ENCODE data around the gene ITGB1BP2. TPM values are rescaled to one million over a fixed set of nuclear protein-coding genes. Genes with fewer than 3 reads are reported as not detected.

ITGB1BP2 gene
- total and polyA plus RNA-seq, 2 of the 13 experiments (the other 11 are each of a cell fraction or from before 2014, with no cell fraction given): 0.90 to 2.2 TPM

DNA sequence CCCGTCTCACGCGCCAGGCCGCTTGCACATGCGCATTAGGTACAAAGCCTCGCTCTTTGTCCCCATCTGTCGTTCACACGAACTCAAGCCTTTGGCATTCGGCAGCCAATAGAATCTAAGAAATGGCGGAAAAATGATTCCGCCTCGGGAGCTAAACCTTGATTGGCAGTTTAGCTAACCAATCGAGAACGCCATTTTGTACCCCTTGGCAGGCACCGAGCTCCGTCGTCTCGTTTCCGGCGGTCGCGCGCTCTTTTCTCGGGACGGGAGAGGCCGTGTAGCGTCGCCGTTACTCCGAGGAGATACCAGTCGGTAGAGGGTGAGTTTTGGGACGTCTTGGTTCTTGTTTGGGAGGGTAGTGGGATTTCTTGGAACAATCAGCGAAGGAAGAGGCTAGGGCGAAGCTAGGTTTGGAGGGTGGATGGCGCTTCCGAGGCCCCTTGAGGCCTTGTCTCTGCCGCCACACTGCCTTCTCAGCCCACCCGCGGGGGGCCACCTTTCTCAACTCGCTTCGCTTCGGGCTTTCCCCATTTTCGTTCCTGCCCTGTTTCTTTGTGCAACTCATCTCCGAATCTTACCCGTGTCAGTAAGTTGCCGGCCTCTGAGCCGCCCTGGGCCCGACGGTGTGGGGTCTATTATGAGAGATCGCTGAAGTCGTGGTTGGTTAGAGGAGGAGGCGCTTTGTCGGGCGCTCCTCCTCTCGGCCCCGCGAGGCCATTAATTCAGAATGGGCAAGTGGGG lies 18.0 kb upstream of the ITGB1BP2 start, which contains the start of gene NONO (continued):
- TF ChIP-seq HOXA5 (CRISPR knock-in tag; IDR thresholded peaks at IDR 0.05): peak; percentile 77; the same call in 1 of the 2 replicates
- no peak for TF ChIP-seq NFIC (IDR thresholded peaks at IDR 0.05; ENCODE audit: low read length)
- TF ChIP-seq ZNF746 (CRISPR knock-in tag; IDR thresholded peaks at IDR 0.05): no peak
- TF ChIP-seq, protein P1, sequence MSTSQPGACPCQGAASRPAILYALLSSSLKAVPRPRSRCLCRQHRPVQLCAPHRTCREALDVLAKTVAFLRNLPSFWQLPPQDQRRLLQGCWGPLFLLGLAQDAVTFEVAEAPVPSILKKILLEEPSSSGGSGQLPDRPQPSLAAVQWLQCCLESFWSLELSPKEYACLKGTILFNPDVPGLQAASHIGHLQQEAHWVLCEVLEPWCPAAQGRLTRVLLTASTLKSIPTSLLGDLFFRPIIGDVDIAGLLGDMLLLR (CRISPR knock-in tag; IDR thresholded peaks at IDR 0.05): no peak
- TF ChIP-seq, protein P2, sequence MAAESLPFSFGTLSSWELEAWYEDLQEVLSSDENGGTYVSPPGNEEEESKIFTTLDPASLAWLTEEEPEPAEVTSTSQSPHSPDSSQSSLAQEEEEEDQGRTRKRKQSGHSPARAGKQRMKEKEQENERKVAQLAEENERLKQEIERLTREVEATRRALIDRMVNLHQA (CRISPR knock-in tag; IDR thresholded peaks at IDR 0.05): no peak
- TF ChIP-seq, protein P3, sequence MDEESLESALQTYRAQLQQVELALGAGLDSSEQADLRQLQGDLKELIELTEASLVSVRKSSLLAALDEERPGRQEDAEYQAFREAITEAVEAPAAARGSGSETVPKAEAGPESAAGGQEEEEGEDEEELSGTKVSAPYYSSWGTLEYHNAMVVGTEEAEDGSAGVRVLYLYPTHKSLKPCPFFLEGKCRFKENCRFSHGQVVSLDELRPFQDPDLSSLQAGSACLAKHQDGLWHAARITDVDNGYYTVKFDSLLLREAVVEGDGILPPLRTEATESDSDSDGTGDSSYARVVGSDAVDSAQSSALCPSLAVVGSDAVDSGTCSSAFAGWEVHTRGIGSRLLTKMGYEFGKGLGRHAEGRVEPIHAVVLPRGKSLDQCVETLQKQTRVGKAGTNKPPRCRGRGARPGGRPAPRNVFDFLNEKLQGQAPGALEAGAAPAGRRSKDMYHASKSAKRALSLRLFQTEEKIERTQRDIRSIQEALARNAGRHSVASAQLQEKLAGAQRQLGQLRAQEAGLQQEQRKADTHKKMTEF (CRISPR knock-in tag; IDR thresholded peaks at IDR 0.05): peak; percentile 21; the same call in 1 of the 2 replicates
- TF ChIP-seq NRL (CRISPR knock-in tag; IDR thresholded peaks at IDR 0.05; ENCODE audit: borderline replicate concordance): no peak
- TF ChIP-seq RFXANK (CRISPR knock-in tag; IDR thresholded peaks at IDR 0.05): no peak
- no peak for TF ChIP-seq CHD4 (IDR thresholded peaks at IDR 0.05; ENCODE audit: borderline replicate concordance, low read length)
- no peak for TF ChIP-seq ZNF883 (CRISPR knock-in tag; IDR thresholded peaks at IDR 0.05; ENCODE audit: not compliant biosample characterization)
- TF ChIP-seq, protein P4, sequence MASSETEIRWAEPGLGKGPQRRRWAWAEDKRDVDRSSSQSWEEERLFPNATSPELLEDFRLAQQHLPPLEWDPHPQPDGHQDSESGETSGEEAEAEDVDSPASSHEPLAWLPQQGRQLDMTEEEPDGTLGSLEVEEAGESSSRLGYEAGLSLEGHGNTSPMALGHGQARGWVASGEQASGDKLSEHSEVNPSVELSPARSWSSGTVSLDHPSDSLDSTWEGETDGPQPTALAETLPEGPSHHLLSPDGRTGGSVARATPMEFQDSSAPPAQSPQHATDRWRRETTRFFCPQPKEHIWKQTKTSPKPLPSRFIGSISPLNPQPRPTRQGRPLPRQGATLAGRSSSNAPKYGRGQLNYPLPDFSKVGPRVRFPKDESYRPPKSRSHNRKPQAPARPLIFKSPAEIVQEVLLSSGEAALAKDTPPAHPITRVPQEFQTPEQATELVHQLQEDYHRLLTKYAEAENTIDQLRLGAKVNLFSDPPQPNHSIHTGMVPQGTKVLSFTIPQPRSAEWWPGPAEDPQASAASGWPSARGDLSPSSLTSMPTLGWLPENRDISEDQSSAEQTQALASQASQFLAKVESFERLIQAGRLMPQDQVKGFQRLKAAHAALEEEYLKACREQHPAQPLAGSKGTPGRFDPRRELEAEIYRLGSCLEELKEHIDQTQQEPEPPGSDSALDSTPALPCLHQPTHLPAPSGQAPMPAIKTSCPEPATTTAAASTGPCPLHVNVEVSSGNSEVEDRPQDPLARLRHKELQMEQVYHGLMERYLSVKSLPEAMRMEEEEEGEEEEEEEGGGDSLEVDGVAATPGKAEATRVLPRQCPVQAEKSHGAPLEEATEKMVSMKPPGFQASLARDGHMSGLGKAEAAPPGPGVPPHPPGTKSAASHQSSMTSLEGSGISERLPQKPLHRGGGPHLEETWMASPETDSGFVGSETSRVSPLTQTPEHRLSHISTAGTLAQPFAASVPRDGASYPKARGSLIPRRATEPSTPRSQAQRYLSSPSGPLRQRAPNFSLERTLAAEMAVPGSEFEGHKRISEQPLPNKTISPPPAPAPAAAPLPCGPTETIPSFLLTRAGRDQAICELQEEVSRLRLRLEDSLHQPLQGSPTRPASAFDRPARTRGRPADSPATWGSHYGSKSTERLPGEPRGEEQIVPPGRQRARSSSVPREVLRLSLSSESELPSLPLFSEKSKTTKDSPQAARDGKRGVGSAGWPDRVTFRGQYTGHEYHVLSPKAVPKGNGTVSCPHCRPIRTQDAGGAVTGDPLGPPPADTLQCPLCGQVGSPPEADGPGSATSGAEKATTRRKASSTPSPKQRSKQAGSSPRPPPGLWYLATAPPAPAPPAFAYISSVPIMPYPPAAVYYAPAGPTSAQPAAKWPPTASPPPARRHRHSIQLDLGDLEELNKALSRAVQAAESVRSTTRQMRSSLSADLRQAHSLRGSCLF (CRISPR knock-in tag; IDR thresholded peaks at IDR 0.05; ENCODE audit: borderline replicate concordance): no peak
- TF ChIP-seq, protein P5, sequence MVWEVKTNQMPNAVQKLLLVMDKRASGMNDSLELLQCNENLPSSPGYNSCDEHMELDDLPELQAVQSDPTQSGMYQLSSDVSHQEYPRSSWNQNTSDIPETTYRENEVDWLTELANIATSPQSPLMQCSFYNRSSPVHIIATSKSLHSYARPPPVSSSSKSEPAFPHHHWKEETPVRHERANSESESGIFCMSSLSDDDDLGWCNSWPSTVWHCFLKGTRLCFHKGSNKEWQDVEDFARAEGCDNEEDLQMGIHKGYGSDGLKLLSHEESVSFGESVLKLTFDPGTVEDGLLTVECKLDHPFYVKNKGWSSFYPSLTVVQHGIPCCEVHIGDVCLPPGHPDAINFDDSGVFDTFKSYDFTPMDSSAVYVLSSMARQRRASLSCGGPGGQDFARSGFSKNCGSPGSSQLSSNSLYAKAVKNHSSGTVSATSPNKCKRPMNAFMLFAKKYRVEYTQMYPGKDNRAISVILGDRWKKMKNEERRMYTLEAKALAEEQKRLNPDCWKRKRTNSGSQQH (CRISPR knock-in tag; IDR thresholded peaks at IDR 0.05; ENCODE audit: low read depth): no peak
- no peak for TF ChIP-seq ZMYM3 (CRISPR knock-in tag; IDR thresholded peaks at IDR 0.05)
- TF ChIP-seq CCAR2 (optimal IDR thresholded peaks at IDR 0.05; ENCODE audit: low read depth, low read length): no peak
